GM18511 (cell line): ENCODE measurements around the gene SIRPD.
"Not testable (repeated sequence)": the region's sequence is repeated elsewhere in the genome, so short reads cannot be mapped to it uniquely, and the experiment has no call there.

ENCODE experiments used
- ATAC-seq: cut with Tn5 transposase; IDR thresholded peaks from one replicate; pipeline ENCODE4 v1.9.1; 2021; ENCODE audit warnings: mild to moderate bottlenecking, moderate library complexity; ENCODE audit not compliant: unreplicated experiment

Gene SIRPD

GRCh38 chr20:1497371-1497770, 60.1 kb downstream of the SIRPD start:
- ATAC-seq: not testable (repeated sequence)

- no peak for ATAC-seq
Measured at GRCh38 chr20:1496930-1497329, 60.6 kb downstream of the SIRPD start.

GRCh38 chr20:1494436-1494835, 63.1 kb downstream of the SIRPD start:
- no peak for ATAC-seq

GRCh38 chr20:1493536-1493935, 64.0 kb downstream of the SIRPD start:
- no peak for ATAC-seq

GRCh38 chr20:1491860-1492642, 65.5 kb downstream of the SIRPD start:
- ATAC-seq: no peak

- no peak for ATAC-seq
Measured at GRCh38 chr20:1491281-1491840, 66.1 kb downstream of the SIRPD start, which contains the start of gene SIRPB2. Gene SIRPB2 (minus strand): TSS chr20:1491420. CDS start chr20:1491359, 61 bp downstream.

GRCh38 chr20:1490643-1491195, 66.8 kb downstream of the SIRPD start:
- no peak for ATAC-seq

GRCh38 chr20:1489764-1490436, 67.6 kb downstream of the SIRPD start:
- ATAC-seq: no peak

- no peak for ATAC-seq
Measured at GRCh38 chr20:1489325-1489724, 68.2 kb downstream of the SIRPD start.

GRCh38 chr20:1486566-1486965, 70.9 kb downstream of the SIRPD start:
- no peak for ATAC-seq

GRCh38 chr20:1484438-1485116, 72.9 kb downstream of the SIRPD start:
- ATAC-seq: no peak
